AG10803 (cell line): ENCODE measurements around the gene DCLK3.

Source experiments
- DNase-seq: peaks from one replicate; pipeline ENCODE4 v3.0.0; 2010; ENCODE audit warnings: low read depth
- H3K4me3 ChIP-seq: 2 replicates; pipeline ENCODE4 v1.5.1; 2011; ENCODE audit warnings: mild to moderate bottlenecking, low read length, control low read depth
- TF ChIP-seq, protein P1 (sequence below): conservative IDR thresholded peaks from 2 replicates; pipeline ENCODE4 v1.5.1; 2011; ENCODE audit warnings: mild to moderate bottlenecking, low read length, control low read depth, inconsistent platforms

DCLK3 gene

DNA sequence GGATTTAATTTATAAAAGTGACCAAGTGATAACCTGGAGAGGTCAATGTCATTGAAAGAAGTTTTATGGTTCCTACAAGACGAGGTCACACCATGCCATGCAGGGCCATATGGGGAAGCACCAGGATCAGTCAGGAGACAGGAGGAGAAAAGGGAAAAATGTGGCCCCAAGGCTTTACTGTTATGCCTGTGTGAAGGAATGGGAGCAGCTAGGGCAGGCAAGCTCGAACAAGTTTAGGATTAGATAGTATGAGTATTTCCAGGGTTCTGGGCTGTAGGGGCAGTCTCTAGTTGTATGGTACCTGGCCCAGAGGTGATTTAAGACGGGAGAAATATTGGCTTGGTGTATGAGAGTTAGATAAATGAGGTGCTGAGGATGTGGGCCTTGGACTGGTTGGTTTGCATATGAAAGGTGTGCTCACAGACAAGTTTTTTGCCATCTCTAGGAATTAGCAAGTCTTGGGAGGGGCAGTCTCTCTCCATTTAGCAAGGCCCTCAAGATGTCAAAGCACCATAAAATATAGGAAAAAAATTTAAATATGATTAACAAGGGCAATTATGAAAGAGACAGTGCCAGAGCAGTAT is 36.3 kb upstream of the DCLK3 start:
- no peak overlapping the region for H3K4me3 ChIP-seq
- TF ChIP-seq, protein P1, sequence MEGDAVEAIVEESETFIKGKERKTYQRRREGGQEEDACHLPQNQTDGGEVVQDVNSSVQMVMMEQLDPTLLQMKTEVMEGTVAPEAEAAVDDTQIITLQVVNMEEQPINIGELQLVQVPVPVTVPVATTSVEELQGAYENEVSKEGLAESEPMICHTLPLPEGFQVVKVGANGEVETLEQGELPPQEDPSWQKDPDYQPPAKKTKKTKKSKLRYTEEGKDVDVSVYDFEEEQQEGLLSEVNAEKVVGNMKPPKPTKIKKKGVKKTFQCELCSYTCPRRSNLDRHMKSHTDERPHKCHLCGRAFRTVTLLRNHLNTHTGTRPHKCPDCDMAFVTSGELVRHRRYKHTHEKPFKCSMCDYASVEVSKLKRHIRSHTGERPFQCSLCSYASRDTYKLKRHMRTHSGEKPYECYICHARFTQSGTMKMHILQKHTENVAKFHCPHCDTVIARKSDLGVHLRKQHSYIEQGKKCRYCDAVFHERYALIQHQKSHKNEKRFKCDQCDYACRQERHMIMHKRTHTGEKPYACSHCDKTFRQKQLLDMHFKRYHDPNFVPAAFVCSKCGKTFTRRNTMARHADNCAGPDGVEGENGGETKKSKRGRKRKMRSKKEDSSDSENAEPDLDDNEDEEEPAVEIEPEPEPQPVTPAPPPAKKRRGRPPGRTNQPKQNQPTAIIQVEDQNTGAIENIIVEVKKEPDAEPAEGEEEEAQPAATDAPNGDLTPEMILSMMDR = no peak
- no peak for DNase-seq

DNA sequence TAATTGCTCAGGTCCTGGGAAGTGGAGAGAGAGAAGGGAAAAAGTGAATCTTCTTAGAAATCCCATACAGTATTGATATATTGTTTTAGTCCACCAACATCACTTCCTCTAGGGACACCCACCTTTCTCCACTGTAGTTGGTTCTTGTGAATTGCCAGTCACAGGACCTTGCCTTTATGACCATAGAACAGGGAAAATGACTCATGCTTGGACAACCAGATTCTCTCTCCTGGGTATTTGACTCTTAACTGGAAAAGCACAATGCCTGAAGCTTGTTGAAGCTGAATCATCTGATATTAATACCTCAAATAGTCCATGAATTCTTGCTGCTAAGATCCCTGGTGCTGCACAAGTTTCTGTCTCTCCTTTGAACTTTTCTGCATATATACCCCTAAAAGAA is 32.5 kb upstream of the DCLK3 start:
- TF ChIP-seq, protein P1 = no peak
- peak; percentile 27 for DNase-seq
- no peak overlapping the region for H3K4me3 ChIP-seq

DNA sequence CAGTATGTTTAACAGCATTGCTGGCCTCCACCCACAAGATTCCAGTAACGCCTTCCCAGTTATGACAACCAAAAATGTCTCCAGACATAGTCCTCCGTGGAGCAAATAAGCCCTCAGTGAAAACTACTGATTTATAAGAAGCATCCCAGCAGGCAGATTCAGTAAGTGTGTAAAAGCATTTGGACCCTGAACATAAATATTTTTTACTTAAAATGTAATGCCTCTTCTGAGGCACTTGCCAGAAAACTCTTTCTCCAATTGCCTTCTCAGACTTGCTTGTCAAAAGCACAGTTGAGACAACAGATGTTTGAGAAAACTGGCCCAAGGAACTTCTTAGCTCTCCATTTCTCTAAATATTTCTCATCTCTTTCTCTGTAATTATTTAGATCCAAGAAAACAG is 31.8 kb upstream of the DCLK3 start:
- TF ChIP-seq, protein P1 = no peak
- DNase-seq = no peak
- H3K4me3 ChIP-seq = no peak overlapping the region

DNA sequence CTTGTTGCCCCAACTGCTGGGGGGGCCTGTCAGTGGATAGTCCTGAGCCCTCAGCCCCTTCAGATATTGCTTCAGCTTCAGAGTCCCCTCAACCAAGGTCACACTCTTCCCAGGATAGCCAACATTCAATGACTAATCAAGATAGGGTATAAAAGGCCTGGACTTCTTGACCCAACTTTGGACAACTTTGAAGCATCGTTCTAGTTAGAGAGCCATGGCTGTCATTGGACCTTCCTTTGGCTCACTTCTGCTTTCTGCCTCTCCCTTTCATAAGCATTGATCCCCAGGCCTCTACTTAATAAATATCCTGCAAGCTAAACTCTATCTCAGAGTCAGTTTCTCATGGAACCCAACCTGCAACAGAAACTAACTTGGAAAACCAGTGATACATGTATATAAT is 31.3 kb upstream of the DCLK3 start:
- TF ChIP-seq, protein P1 = no peak
- no peak overlapping the region for H3K4me3 ChIP-seq
- no peak for DNase-seq

DNA sequence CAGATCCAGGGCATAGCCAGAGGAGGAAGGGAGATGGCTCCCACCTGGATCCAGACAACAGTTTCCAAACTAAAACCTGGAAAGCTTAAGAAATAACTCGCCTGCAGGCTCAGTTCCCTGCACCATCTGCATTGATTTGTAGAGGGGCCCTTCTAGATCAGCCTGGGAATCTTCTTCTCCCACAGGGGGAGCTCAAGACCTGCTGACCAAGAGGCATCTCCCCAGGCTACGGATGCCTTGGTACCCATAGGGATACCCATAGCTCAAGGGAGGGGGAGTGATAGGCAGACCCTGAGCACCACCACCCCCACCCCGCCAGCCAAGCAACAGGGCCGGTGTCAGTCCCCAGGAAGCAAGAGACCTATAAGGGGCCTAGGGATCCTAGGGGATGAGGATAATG is 28.0 kb upstream of the DCLK3 start:
- TF ChIP-seq, protein P1 = peak; percentile 51
- no peak overlapping the region for H3K4me3 ChIP-seq
- DNase-seq = peak; percentile 13

DNA sequence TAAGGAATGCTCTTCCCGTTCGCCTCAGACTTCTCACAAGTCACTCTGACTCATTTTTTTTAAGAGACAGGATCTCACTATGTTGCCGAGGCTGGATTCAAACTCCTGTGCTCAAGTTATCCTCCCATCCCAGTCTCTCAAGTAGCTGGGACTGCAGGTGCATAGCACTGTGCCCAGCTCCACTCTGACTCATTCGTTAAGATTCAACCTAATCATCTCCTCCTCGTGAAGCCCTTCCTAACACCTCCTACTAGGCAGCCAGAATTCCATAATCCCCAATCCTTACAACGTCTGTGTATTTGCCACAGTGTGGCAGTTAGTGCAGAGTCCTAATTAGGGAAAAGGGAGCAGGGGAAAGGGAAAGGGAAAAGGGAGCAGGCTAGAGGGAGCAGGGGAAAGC is 26.4 kb upstream of the DCLK3 start:
- TF ChIP-seq, protein P1 = no peak
- DNase-seq = no peak
- H3K4me3 ChIP-seq = no peak overlapping the region

DNA sequence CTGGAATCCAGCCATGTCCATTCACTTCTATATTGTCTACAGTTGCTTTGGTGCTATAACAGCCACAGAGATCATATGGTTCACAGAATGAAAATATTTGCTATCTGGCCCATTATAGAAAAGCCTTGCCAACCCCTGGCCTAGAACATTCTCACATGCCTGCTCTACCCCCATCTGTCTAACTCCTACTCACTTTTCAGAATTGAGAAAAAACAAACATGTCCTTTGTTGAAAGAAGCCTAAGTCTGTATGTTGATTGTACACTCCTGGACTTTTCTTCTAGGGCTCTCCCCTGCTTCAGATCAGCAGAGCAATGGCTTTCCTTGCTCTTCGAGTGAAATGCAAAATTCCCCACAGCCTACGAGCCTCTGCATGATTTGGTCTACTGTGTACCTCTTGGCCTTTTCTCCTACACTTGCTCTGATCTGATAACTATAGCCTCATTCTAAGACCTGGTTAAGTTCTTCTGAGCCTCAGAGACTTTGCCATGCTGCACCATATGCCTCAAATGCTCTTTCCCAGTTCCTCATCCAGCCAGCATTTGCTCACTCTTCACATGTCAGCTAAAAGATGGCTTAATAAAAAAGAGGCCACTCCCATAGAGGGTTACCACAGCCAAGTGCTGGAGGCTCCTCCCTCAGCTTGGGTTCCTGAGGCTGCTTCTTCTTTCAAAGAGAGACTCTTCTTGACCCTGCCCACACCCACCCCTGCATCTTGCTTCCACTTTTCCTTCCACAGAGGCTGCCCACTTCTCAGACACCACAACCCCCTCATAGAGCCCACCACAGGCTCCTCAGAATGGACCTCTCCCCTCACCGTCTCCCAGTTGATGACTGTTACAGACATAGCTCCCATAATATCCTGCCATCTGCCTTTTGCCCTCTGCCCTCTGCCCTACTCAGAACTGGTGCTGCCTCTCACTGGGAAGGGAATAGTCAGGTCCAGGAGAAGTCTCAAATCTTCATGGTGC is 22.9 kb upstream of the DCLK3 start:
- no peak for DNase-seq
- H3K4me3 ChIP-seq = no peak overlapping the region
- TF ChIP-seq, protein P1 = no peak
